ENCODE measurements around the gene SH3BP2.

SH3BP2 gene

GRCh38 chr4:2797545-2798305 lies 4.8 kb downstream of the SH3BP2 start:
- H3K36me3 Mint-ChIP-seq (ENCODE audit: insufficient read depth): no peaks in the 10 kb centered on the region
- peak overlapping the region; percentile 83 for H3K27ac Mint-ChIP-seq (ENCODE audit: low read depth)
- DNase-seq (ENCODE audit: low spot score in 2 of 2): no peak
- H3K9me3 Mint-ChIP-seq: no peaks in the 10 kb centered on the region
- H3K4me1 Mint-ChIP-seq: peaks cover 27% of the 10 kb centered on the region
- H3K4me3 Mint-ChIP-seq: peak overlapping the region; percentile 72
- no peaks in the 10 kb centered on the region for H3K27me3 Mint-ChIP-seq
- ATAC-seq (replicated peaks; ENCODE audit: extremely low read depth, poor library complexity, severe bottlenecking): peak; percentile 50

GRCh38 chr4:2798399-2799223 lies 5.7 kb downstream of the SH3BP2 start:
- H3K4me1 Mint-ChIP-seq: peaks cover 27% of the 10 kb centered on the region

GRCh38 chr4:2799224-2799911 lies 6.5 kb downstream of the SH3BP2 start:
- peaks cover 23% of the 10 kb centered on the region for H3K4me1 Mint-ChIP-seq
- H3K27ac Mint-ChIP-seq (ENCODE audit: low read depth): peak overlapping the region; percentile 83

More at GRCh38 chr4:2798399-2799223, 5.7 kb downstream of the SH3BP2 start:
- no peaks in the 10 kb centered on the region for H3K9me3 Mint-ChIP-seq
- DNase-seq (ENCODE audit: low spot score in 2 of 2) (no peak), ATAC-seq (replicated peaks; ENCODE audit: extremely low read depth, poor library complexity, severe bottlenecking) (peak; percentile 42)
- H3K27me3 Mint-ChIP-seq: no peaks in the 10 kb centered on the region
- no peaks in the 10 kb centered on the region for H3K36me3 Mint-ChIP-seq (ENCODE audit: insufficient read depth)
- peak overlapping the region; percentile 83 for H3K27ac Mint-ChIP-seq (ENCODE audit: low read depth)
- H3K4me3 Mint-ChIP-seq: peak overlapping the region; percentile 72

GRCh38 chr4:2799971-2800690 lies 7.2 kb downstream of the SH3BP2 start:
- no peaks in the 10 kb centered on the region for H3K36me3 Mint-ChIP-seq (ENCODE audit: insufficient read depth)
- H3K27ac Mint-ChIP-seq (ENCODE audit: low read depth): peak overlapping the region; percentile 83
- H3K4me1 Mint-ChIP-seq: peaks cover 18% of the 10 kb centered on the region
- no peak for ATAC-seq (replicated peaks; ENCODE audit: extremely low read depth, poor library complexity, severe bottlenecking)
- H3K9me3 Mint-ChIP-seq: no peaks in the 10 kb centered on the region
- H3K4me3 Mint-ChIP-seq: peak overlapping the region; percentile 72
- no peak for DNase-seq (ENCODE audit: low spot score in 2 of 2)
- H3K27me3 Mint-ChIP-seq: no peaks in the 10 kb centered on the region

More at GRCh38 chr4:2799224-2799911, 6.5 kb downstream of the SH3BP2 start:
- Mint-ChIP-seq H3K36me3 (ENCODE audit: insufficient read depth) (no peaks in the 10 kb centered on the region), H3K9me3 (no peaks in the 10 kb centered on the region), H3K4me3 (peak overlapping the region; percentile 72), H3K27me3 (no peaks in the 10 kb centered on the region)
- DNase-seq (ENCODE audit: low spot score in 2 of 2) (no peak), ATAC-seq (replicated peaks; ENCODE audit: extremely low read depth, poor library complexity, severe bottlenecking) (no peak)

- ATAC-seq (replicated peaks; ENCODE audit: extremely low read depth, poor library complexity, severe bottlenecking) (no peak), DNase-seq (ENCODE audit: low spot score in 2 of 2) (no peak)
- Mint-ChIP-seq H3K4me3 (peak overlapping the region; percentile 45), H3K27ac (ENCODE audit: low read depth) (peak overlapping the region; percentile 53), H3K36me3 (ENCODE audit: insufficient read depth) (no peaks in the 10 kb centered on the region), H3K9me3 (no peaks in the 10 kb centered on the region), H3K27me3 (no peaks in the 10 kb centered on the region), H3K4me1 (peaks cover 18% of the 10 kb centered on the region)
These were observed 8.1 kb downstream of the SH3BP2 start for GRCh38 chr4:2800691-2801596.

GRCh38 chr4:2802618-2803531 lies 10.0 kb downstream of the SH3BP2 start:
- Mint-ChIP-seq H3K27ac (ENCODE audit: low read depth) (no peak overlapping the region), H3K9me3 (no peaks in the 10 kb centered on the region)

GRCh38 chr4:2803624-2804448 lies 11.0 kb downstream of the SH3BP2 start:
- H3K36me3 Mint-ChIP-seq (ENCODE audit: insufficient read depth): peaks cover 2% of the 10 kb centered on the region
- no peak for DNase-seq (ENCODE audit: low spot score in 2 of 2)
- H3K27ac Mint-ChIP-seq (ENCODE audit: low read depth): no peak overlapping the region
- H3K27me3 Mint-ChIP-seq: no peaks in the 10 kb centered on the region
- no peak for ATAC-seq (replicated peaks; ENCODE audit: extremely low read depth, poor library complexity, severe bottlenecking)
- H3K9me3 Mint-ChIP-seq: no peaks in the 10 kb centered on the region
- peaks cover 12% of the 10 kb centered on the region for H3K4me1 Mint-ChIP-seq
- no peak overlapping the region for H3K4me3 Mint-ChIP-seq

More at GRCh38 chr4:2802618-2803531, 10.0 kb downstream of the SH3BP2 start:
- Mint-ChIP-seq H3K36me3 (ENCODE audit: insufficient read depth) (no peaks in the 10 kb centered on the region), H3K27me3 (no peaks in the 10 kb centered on the region), H3K4me1 (peaks cover 21% of the 10 kb centered on the region), H3K4me3 (no peak overlapping the region)
- no peak for ATAC-seq (replicated peaks; ENCODE audit: extremely low read depth, poor library complexity, severe bottlenecking)
- DNase-seq (ENCODE audit: low spot score in 2 of 2): no peak

GRCh38 chr4:2804449-2804972 lies 11.6 kb downstream of the SH3BP2 start:
- H3K4me3 Mint-ChIP-seq: no peak overlapping the region
- H3K9me3 Mint-ChIP-seq: no peaks in the 10 kb centered on the region
- DNase-seq (ENCODE audit: low spot score in 2 of 2) (no peak), ATAC-seq (replicated peaks; ENCODE audit: extremely low read depth, poor library complexity, severe bottlenecking) (no peak)
- H3K36me3 Mint-ChIP-seq (ENCODE audit: insufficient read depth): peaks cover 2% of the 10 kb centered on the region
- H3K27ac Mint-ChIP-seq (ENCODE audit: low read depth): no peak overlapping the region
- no peaks in the 10 kb centered on the region for H3K27me3 Mint-ChIP-seq
- peaks cover 7% of the 10 kb centered on the region for H3K4me1 Mint-ChIP-seq

- peaks cover 7% of the 10 kb centered on the region for H3K4me1 Mint-ChIP-seq
- no peak overlapping the region for H3K27ac Mint-ChIP-seq (ENCODE audit: low read depth)
- H3K27me3 Mint-ChIP-seq: no peaks in the 10 kb centered on the region
- H3K36me3 Mint-ChIP-seq (ENCODE audit: insufficient read depth): peaks cover 2% of the 10 kb centered on the region
- ATAC-seq (replicated peaks; ENCODE audit: extremely low read depth, poor library complexity, severe bottlenecking): no peak
- no peaks in the 10 kb centered on the region for H3K9me3 Mint-ChIP-seq
- DNase-seq (ENCODE audit: low spot score in 2 of 2): no peak
- no peak overlapping the region for H3K4me3 Mint-ChIP-seq
These were observed 12.2 kb downstream of the SH3BP2 start for GRCh38 chr4:2804973-2805501.
